Measurements from ENCODE around the gene CARS1.

Gene CARS1

GRCh38 chr11:2955906-2956476 lies 101.2 kb downstream of the CARS1 start:
- no peak for DNase-seq (ENCODE audit: low spot score)

- no peak for DNase-seq (ENCODE audit: low spot score)
Observed at GRCh38 chr11:2954263-2954662, 103.0 kb downstream of the CARS1 start.

GRCh38 chr11:2952290-2952689 lies 104.9 kb downstream of the CARS1 start:
- DNase-seq (ENCODE audit: low spot score) = no peak

- no peak for DNase-seq (ENCODE audit: low spot score)
Observed at GRCh38 chr11:2951231-2952110, 105.8 kb downstream of the CARS1 start.

Measured in activated CD4-positive, alpha-beta T cell treated with anti-CD3 and anti-CD28 coated beads, Interleukin-2, Interleukin-4, amounts not matched to agents 100 ng/mL and 50 ng/mL, durations not matched to agents 16 hours and 8 hours (primary cell).